Gastroesophageal sphincter (tissue), 3 donors: ENCODE measurements around the gene FIBIN.

ENCODE experiments used
- EP300 ChIP-seq: sonication (generic); formaldehyde crosslinking; IDR thresholded peaks from one replicate; pipeline ENCODE4 v1.6.1; 2017; ENCODE audit warnings: antibody characterized with exemption, mild to moderate bottlenecking
- POLR2A ChIP-seq, 2 donors: fragments of 450-650 bp; IDR thresholded peaks; one replicate each; pipeline ENCODE4 v1.6.1; 2017; ENCODE audit warnings: antibody characterized with exemption in 2 of 2, mild to moderate bottlenecking in 2 of 2, moderate library complexity in 1 of 2
- POLR2AphosphoS5 ChIP-seq: sonication (generic); formaldehyde crosslinking; IDR thresholded peaks from one replicate; pipeline ENCODE4 v1.6.1; 2017; ENCODE audit warnings: antibody characterized with exemption
- TF ChIP-seq, protein P1 (sequence below), 4 experiments: fragments of 200-600 bp in 2 of 4; fragments of 450-650 bp in 2 of 4; sonication (generic) in 1 of 4; IDR thresholded peaks; one replicate each; pipeline ENCODE4 v1.5.1; 2017 to 2019; ENCODE audit warnings: antibody characterized with exemption in 4 of 4, mild to moderate bottlenecking in 2 of 4, moderate library complexity in 2 of 4

DNA sequence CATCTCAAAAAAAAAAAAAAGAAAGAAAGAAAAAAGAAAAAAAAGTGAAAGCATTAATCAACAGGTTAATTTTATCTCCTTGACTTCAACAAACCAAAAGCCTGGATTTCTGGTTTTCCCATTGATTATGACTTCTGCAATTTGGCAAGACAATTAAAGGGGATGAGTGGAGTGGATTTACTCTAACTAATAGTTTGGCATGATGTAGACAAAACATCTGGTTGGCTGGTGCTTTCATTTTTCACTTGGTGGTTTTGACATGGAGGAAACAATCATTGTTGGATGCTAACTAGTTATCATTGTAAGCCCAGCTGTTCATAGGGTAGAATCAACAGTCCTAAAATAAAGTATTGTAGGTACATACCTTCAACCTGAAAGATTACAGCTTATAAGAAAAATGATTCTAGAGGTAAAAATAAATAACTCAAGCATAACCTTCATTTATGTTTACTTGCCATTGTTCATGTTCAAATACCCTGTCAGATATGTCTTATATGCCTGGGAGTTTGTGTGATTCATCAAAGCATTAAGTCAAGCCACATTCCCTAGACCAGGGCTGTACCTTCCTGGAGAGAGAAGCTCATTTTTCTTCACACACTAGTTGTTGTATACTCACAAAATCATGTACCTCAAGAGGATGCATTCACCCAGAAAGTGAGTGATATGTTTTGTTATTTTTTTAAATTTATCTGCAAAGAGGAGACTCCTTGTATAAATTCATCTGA, 15.1 kb downstream of the FIBIN start:
- TF ChIP-seq POLR2AphosphoS5 (no peak), EP300 (no peak), POLR2A (IDR thresholded peaks at IDR 0.05) (no peak)
- TF ChIP-seq, protein P1, sequence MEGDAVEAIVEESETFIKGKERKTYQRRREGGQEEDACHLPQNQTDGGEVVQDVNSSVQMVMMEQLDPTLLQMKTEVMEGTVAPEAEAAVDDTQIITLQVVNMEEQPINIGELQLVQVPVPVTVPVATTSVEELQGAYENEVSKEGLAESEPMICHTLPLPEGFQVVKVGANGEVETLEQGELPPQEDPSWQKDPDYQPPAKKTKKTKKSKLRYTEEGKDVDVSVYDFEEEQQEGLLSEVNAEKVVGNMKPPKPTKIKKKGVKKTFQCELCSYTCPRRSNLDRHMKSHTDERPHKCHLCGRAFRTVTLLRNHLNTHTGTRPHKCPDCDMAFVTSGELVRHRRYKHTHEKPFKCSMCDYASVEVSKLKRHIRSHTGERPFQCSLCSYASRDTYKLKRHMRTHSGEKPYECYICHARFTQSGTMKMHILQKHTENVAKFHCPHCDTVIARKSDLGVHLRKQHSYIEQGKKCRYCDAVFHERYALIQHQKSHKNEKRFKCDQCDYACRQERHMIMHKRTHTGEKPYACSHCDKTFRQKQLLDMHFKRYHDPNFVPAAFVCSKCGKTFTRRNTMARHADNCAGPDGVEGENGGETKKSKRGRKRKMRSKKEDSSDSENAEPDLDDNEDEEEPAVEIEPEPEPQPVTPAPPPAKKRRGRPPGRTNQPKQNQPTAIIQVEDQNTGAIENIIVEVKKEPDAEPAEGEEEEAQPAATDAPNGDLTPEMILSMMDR (IDR thresholded peaks at IDR 0.05) = no peak
